ENCODE measurements around the gene EDC3.

Gene EDC3

GRCh38 chr15:74609938-74610301 lies 85.9 kb downstream of the EDC3 start:
- TF ChIP-seq CTCF (conservative IDR thresholded peaks at IDR 0.05; ENCODE audit: control insufficient read depth, insufficient read depth, low read depth, low read length), result no peak
- no peak for DNase-seq (ENCODE audit: low read depth)
- no peak overlapping the region for H3K4me3 ChIP-seq (ENCODE audit: control insufficient read depth, low read depth, low read length)

- no peak for TF ChIP-seq CTCF (conservative IDR thresholded peaks at IDR 0.05; ENCODE audit: control insufficient read depth, insufficient read depth, low read depth, low read length)
- no peak for DNase-seq (ENCODE audit: low read depth)
- no peak overlapping the region for H3K4me3 ChIP-seq (ENCODE audit: control insufficient read depth, low read depth, low read length)
Observed at GRCh38 chr15:74608786-74609185, 87.0 kb downstream of the EDC3 start.

GRCh38 chr15:74605795-74606150 lies 90.1 kb downstream of the EDC3 start:
- no peak for DNase-seq (ENCODE audit: low read depth)
- no peak for TF ChIP-seq CTCF (conservative IDR thresholded peaks at IDR 0.05; ENCODE audit: control insufficient read depth, insufficient read depth, low read depth, low read length)
- H3K4me3 ChIP-seq (ENCODE audit: control insufficient read depth, low read depth, low read length), result no peak overlapping the region

GRCh38 chr15:74604983-74605794 lies 90.6 kb downstream of the EDC3 start:
- TF ChIP-seq CTCF (conservative IDR thresholded peaks at IDR 0.05; ENCODE audit: control insufficient read depth, insufficient read depth, low read depth, low read length), result no peak
- DNase-seq (ENCODE audit: low read depth), result no peak

GRCh38 chr15:74603789-74604705 lies 91.8 kb downstream of the EDC3 start:
- TF ChIP-seq CTCF (conservative IDR thresholded peaks at IDR 0.05; ENCODE audit: control insufficient read depth, insufficient read depth, low read depth, low read length), result no peak
- no peak for DNase-seq (ENCODE audit: low read depth)
- H3K4me3 ChIP-seq (ENCODE audit: control insufficient read depth, low read depth, low read length), result no peak overlapping the region

More at GRCh38 chr15:74604983-74605794, 90.6 kb downstream of the EDC3 start:
- no peak overlapping the region for H3K4me3 ChIP-seq (ENCODE audit: control insufficient read depth, low read depth, low read length)

- H3K4me3 ChIP-seq (ENCODE audit: control insufficient read depth, low read depth, low read length), result no peak overlapping the region
- no peak for TF ChIP-seq CTCF (conservative IDR thresholded peaks at IDR 0.05; ENCODE audit: control insufficient read depth, insufficient read depth, low read depth, low read length)
- DNase-seq (ENCODE audit: low read depth), result no peak
Observed at GRCh38 chr15:74603026-74603788, 92.6 kb downstream of the EDC3 start.

Data from fibroblast of mammary gland (primary cell).